Esophagus muscularis mucosa (tissue), 4 donors: ENCODE results near the gene ERC2. TPM values are rescaled to one million over a fixed set of nuclear protein-coding genes. Genes with fewer than 3 reads are reported as not detected.

Source experiments
- DNase-seq: peaks from one replicate; pipeline ENCODE4 v3.0.0-alpha.2; 2017; ENCODE audit errors: extremely low spot score
- H3K27ac ChIP-seq, 4 donors: fragments of 200-600 bp; sonication (generic); replicated peaks in 1 of 4; 1 replicate in 3 of 4; 2 replicates in 1 of 4; pipeline ENCODE4 v1.5.1; 2016 to 2019; ENCODE audit warnings: mild to moderate bottlenecking in 1 of 4
- H3K27me3 ChIP-seq, 4 donors: fragments of 200-600 bp; sonication (generic); one replicate each; pipeline versions ENCODE4 v1.5.1 to v1.6.0; 2016 to 2019
- H3K36me3 ChIP-seq, 4 donors: fragments of 200-600 bp; sonication (generic); one replicate each; pipeline ENCODE4 v1.5.1; 2016 to 2019
- H3K4me1 ChIP-seq, 4 donors: fragments of 200-600 bp; sonication (generic); one replicate each; pipeline ENCODE4 v1.5.1; 2016 to 2019
- H3K4me3 ChIP-seq, 4 donors: fragments of 200-600 bp; sonication (generic); 1 replicate in 2 of 4; 2 replicates in 2 of 4; pipeline ENCODE4 v1.5.1; 2016 to 2019; ENCODE audit warnings: mild to moderate bottlenecking in 4 of 4, moderate library complexity in 1 of 4
- H3K9me3 ChIP-seq, 4 donors: fragments of 200-600 bp; sonication (generic); 1 replicate in 3 of 4; 2 replicates in 1 of 4; pipeline ENCODE4 v1.5.1; 2016 to 2019
- EP300 ChIP-seq: sonication (generic); formaldehyde crosslinking; IDR thresholded peaks from one replicate; pipeline ENCODE4 v1.6.1; 2017; ENCODE audit warnings: antibody characterized with exemption
- POLR2A ChIP-seq: fragments of 450-650 bp; IDR thresholded peaks from one replicate; pipeline ENCODE4 v1.6.1; 2017; ENCODE audit warnings: antibody characterized with exemption, moderate library complexity, mild to moderate bottlenecking, low read depth
- POLR2AphosphoS5 ChIP-seq, 2 donors: sonication (generic); formaldehyde crosslinking; IDR thresholded peaks; one replicate each; pipeline ENCODE4 v1.6.1; 2017; ENCODE audit warnings: antibody characterized with exemption in 2 of 2
- WGBS: methylation state at CpG from one replicate; pipeline ENCODE4 v1.1.5; 2018; 5-methylcytosine and 5-hydroxymethylcytosine counted together
- intact Hi-C: fragments of 100-400 bp; cut with DNase I; formaldehyde crosslinking; loops from one replicate; pipeline ENCODE4 v1.15.1; 2023
- total RNA-seq, 4 donors: library from RNA; depleted of rRNA; stranded (reverse); fragments of >200 nt; gene quantifications; one replicate each; pipeline versions ENCODE4 v1.1.0 to v1.2.1, GENCODE V29; 2016
- TF ChIP-seq, protein P1 (sequence below), 3 experiments: fragments of 200-600 bp in 2 of 3; fragments of 450-650 bp in 1 of 3; sonication (generic) in 2 of 3; IDR thresholded peaks; one replicate each; pipeline ENCODE4 v1.5.1; 2017 to 2019; ENCODE audit warnings: antibody characterized with exemption in 3 of 3, mild to moderate bottlenecking in 2 of 3, moderate library complexity in 1 of 3

The ERC2 gene
- total RNA-seq, 4 donors from 2014 or later: 0.42 to 2.0 (median 1.5) TPM

DNA sequence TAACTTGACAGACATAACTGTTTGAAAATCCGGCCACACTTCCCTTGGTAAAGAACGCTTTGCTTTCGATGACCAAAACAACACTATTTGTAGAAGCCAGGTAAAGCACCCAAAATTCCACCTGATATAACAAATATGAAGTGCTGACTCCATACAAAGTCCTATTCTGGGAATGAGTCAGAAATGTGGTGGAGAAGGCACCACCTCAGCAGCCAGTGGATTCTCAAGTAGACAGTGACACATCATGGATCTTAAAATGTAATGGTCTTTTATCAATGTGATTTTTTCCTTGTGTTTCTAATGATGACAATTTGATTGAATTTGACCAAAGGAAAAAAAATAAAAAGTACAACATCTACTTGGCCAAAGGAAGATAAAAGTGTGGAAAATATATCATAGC lies 846.2 kb downstream of the ERC2 start:
- Histone ChIP-seq H3K36me3 (no peaks in the 10 kb centered on the region), H3K4me3 (no peak overlapping the region), H3K4me1 (no peaks in the 10 kb centered on the region), H3K27me3 (no peaks in the 10 kb centered on the region), H3K27ac (no peak overlapping the region), H3K9me3 (no peaks in the 10 kb centered on the region)
- DNase-seq: no peak
- intact Hi-C loops: no loop called here
- TF ChIP-seq, protein P1, sequence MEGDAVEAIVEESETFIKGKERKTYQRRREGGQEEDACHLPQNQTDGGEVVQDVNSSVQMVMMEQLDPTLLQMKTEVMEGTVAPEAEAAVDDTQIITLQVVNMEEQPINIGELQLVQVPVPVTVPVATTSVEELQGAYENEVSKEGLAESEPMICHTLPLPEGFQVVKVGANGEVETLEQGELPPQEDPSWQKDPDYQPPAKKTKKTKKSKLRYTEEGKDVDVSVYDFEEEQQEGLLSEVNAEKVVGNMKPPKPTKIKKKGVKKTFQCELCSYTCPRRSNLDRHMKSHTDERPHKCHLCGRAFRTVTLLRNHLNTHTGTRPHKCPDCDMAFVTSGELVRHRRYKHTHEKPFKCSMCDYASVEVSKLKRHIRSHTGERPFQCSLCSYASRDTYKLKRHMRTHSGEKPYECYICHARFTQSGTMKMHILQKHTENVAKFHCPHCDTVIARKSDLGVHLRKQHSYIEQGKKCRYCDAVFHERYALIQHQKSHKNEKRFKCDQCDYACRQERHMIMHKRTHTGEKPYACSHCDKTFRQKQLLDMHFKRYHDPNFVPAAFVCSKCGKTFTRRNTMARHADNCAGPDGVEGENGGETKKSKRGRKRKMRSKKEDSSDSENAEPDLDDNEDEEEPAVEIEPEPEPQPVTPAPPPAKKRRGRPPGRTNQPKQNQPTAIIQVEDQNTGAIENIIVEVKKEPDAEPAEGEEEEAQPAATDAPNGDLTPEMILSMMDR (IDR thresholded peaks at IDR 0.05): no peak
- TF ChIP-seq POLR2A (no peak), EP300 (no peak), POLR2AphosphoS5 (IDR thresholded peaks at IDR 0.05) (no peak)
- WGBS: 99% methylated on average over 3 of the region's 3 CpGs

DNA sequence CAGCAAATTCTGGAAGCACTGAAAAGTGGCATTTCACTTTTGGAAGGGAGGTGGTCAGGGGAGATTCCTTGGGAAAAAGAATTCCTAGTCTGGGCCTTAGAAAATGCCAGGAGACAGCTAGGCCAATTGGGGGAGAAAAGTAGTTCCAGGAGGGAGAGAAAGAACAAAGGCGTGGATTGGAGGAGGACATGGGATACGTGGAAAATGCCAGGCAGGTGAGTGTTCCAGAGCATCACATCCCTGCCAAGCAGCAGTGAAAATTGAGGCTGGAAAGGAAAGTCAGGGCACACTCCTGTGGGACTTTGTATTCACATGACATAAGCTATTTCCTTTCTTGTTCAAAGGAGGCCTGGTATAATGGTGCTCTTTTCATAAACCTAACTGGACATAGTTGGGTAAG lies 846.6 kb downstream of the ERC2 start:
- no peaks in the 10 kb centered on the region for H3K4me1 ChIP-seq
- TF ChIP-seq, protein P1 (IDR thresholded peaks at IDR 0.05): no peak
- TF ChIP-seq EP300 (no peak), POLR2A (no peak), POLR2AphosphoS5 (IDR thresholded peaks at IDR 0.05) (no peak)
- H3K9me3 ChIP-seq: no peaks in the 10 kb centered on the region
- no peak overlapping the region for H3K4me3 ChIP-seq
- no peak overlapping the region for H3K27ac ChIP-seq
- no peak for DNase-seq
- intact Hi-C loops: no loop called here
- no peaks in the 10 kb centered on the region for H3K36me3 ChIP-seq
- no peaks in the 10 kb centered on the region for H3K27me3 ChIP-seq
- WGBS: 91% methylated on average over 2 of the region's 2 CpGs

DNA sequence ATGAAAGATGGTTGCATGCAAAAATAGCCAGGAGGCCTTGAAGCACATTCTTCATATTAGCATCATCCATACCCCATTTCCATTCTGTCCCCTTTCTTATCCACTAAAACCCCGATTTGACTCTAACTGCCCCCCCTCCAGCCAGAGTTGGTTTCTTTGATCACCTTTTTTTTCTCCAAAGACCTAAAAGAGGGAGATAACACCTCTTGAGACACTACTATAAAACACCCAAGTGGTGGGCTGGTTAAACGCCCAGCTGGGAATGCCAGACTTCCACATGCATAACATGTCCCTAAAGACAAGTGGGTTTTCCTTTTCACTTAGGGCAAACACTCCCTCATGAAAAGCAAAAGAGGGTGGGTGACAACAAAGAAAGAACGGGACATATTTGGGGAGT lies 847.2 kb downstream of the ERC2 start:
- Histone ChIP-seq H3K27ac (no peak overlapping the region), H3K36me3 (no peaks in the 10 kb centered on the region), H3K4me1 (no peaks in the 10 kb centered on the region), H3K9me3 (no peaks in the 10 kb centered on the region), H3K27me3 (no peaks in the 10 kb centered on the region), H3K4me3 (no peak overlapping the region)
- intact Hi-C loops: no loop called here
- 85% methylated on average over 3 of the region's 3 CpGs for WGBS
- no peak for DNase-seq
- no peak for TF ChIP-seq EP300
- TF ChIP-seq, protein P1 (IDR thresholded peaks at IDR 0.05): no peak
- TF ChIP-seq POLR2A: no peak
- TF ChIP-seq POLR2AphosphoS5 (IDR thresholded peaks at IDR 0.05): no peak

DNA sequence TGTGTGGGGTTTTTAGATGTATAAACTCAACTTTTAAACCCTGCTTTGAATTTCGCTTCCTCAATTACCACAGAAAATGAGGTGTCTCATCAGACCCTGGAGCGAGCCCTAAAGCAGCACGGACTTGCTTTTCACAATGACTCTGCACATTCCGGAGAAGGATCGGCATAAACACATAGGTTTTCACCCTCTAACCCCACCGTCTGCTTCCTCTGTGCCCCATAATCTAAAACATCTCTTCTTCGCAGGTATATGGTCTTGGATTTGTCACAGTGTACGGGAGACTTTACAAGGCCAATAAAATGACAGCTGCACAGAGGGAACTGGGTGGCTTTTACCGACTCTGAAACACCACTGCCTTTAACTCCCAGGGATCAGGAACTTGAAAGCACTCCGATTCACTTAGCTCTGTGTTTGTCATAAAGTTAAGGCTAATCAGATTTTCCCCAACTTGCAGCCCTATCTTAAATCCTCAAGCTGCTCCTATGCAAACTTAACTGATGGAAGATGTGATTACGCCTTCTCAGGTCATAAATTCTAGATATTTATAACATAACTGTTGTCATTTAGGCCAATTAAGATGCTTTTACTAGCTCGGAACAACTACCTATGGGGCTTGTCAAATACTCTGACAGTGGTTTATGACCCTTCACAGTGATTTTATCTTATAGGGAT lies 847.8 kb downstream of the ERC2 start:
- WGBS: 84% methylated on average over 12 of the region's 12 CpGs
- Histone ChIP-seq H3K9me3 (no peaks in the 10 kb centered on the region), H3K27ac (no peak overlapping the region), H3K4me3 (no peak overlapping the region), H3K36me3 (no peaks in the 10 kb centered on the region), H3K4me1 (no peaks in the 10 kb centered on the region), H3K27me3 (no peaks in the 10 kb centered on the region)
- TF ChIP-seq EP300: no peak
- TF ChIP-seq, protein P1 (IDR thresholded peaks at IDR 0.05): no peak
- TF ChIP-seq POLR2A: no peak
- no peak for TF ChIP-seq POLR2AphosphoS5 (IDR thresholded peaks at IDR 0.05)
- intact Hi-C loops: no loop called here
- DNase-seq: no peak
